ENCODE data around the gene RNF4.

RNF4 gene

GRCh38 chr4:2551118-2551517 lies 82.2 kb downstream of the RNF4 start:
- no peaks in the 10 kb centered on the region for H3F3A ChIP-seq (ENCODE audit: insufficient read depth, low read length)
- peaks cover 97% of the 10 kb centered on the region for H3K79me2 ChIP-seq (ENCODE audit: low read length)
- H3K4me3 ChIP-seq (ENCODE audit: low read length): no peak overlapping the region
- no peaks in the 10 kb centered on the region for H3K9me2 ChIP-seq (replicated peaks; ENCODE audit: insufficient read depth, low read length)
- H3K9ac ChIP-seq (ENCODE audit: low read length): no peak overlapping the region
- H2AFZ ChIP-seq (ENCODE audit: low read length): no peak overlapping the region
- H3K36me3 ChIP-seq (replicated peaks; ENCODE audit: insufficient read depth, low read length): no peaks in the 10 kb centered on the region
- no peak overlapping the region for H3K4me2 ChIP-seq (ENCODE audit: low read depth, low read length)
- H3K27me3 ChIP-seq (replicated peaks; ENCODE audit: insufficient read depth, low read length): no peaks in the 10 kb centered on the region
- no peak overlapping the region for H3K27ac ChIP-seq (ENCODE audit: low read length)
- peaks cover 3% of the 10 kb centered on the region; the same call in 1 of the 2 replicates for H4K20me1 ChIP-seq (ENCODE audit: insufficient read depth, low read length)
- TF ChIP-seq CTCF (IDR thresholded peaks at IDR 0.05; ENCODE audit: low read length) (no peak), EZH2 (optimal IDR thresholded peaks at IDR 0.05; ENCODE audit: low read depth, low read length) (no peak), EZH2phosphoT487 (IDR thresholded peaks at IDR 0.05; ENCODE audit: low read length) (no peak)
- no peak for DNase-seq
- no peaks in the 10 kb centered on the region for H3K4me1 ChIP-seq (ENCODE audit: low read length)
- H3K9me3 ChIP-seq (replicated peaks; ENCODE audit: insufficient read depth, low read length): no peaks in the 10 kb centered on the region

GRCh38 chr4:2552806-2553205 lies 83.9 kb downstream of the RNF4 start:
- H3K4me1 ChIP-seq (ENCODE audit: low read length): no peaks in the 10 kb centered on the region
- no peak overlapping the region for H3K4me2 ChIP-seq (ENCODE audit: low read depth, low read length)
- no peak overlapping the region for H3K9ac ChIP-seq (ENCODE audit: low read length)
- H3F3A ChIP-seq (ENCODE audit: insufficient read depth, low read length): no peaks in the 10 kb centered on the region
- no peak for DNase-seq
- H3K4me3 ChIP-seq (ENCODE audit: low read length): no peak overlapping the region
- no peaks in the 10 kb centered on the region for H3K9me2 ChIP-seq (replicated peaks; ENCODE audit: insufficient read depth, low read length)
- peaks cover 97% of the 10 kb centered on the region for H3K79me2 ChIP-seq (ENCODE audit: low read length)
- no peak overlapping the region for H3K27ac ChIP-seq (ENCODE audit: low read length)
- no peak overlapping the region for H2AFZ ChIP-seq (ENCODE audit: low read length)
- H3K27me3 ChIP-seq (replicated peaks; ENCODE audit: insufficient read depth, low read length): no peaks in the 10 kb centered on the region
- H3K9me3 ChIP-seq (replicated peaks; ENCODE audit: insufficient read depth, low read length): no peaks in the 10 kb centered on the region
- TF ChIP-seq EZH2 (optimal IDR thresholded peaks at IDR 0.05; ENCODE audit: low read depth, low read length): no peak
- TF ChIP-seq EZH2phosphoT487 (IDR thresholded peaks at IDR 0.05; ENCODE audit: low read length): no peak
- no peak for TF ChIP-seq CTCF (IDR thresholded peaks at IDR 0.05; ENCODE audit: low read length)
- H4K20me1 ChIP-seq (ENCODE audit: insufficient read depth, low read length): peaks cover 3% of the 10 kb centered on the region; the same call in 1 of the 2 replicates
- H3K36me3 ChIP-seq (replicated peaks; ENCODE audit: insufficient read depth, low read length): no peaks in the 10 kb centered on the region

- H3K4me3 ChIP-seq (ENCODE audit: low read length): no peak overlapping the region
- H3K36me3 ChIP-seq (replicated peaks; ENCODE audit: insufficient read depth, low read length): no peaks in the 10 kb centered on the region
- no peak overlapping the region for H2AFZ ChIP-seq (ENCODE audit: low read length)
- no peak overlapping the region for H3K27ac ChIP-seq (ENCODE audit: low read length)
- no peaks in the 10 kb centered on the region for H3F3A ChIP-seq (ENCODE audit: insufficient read depth, low read length)
- no peaks in the 10 kb centered on the region; the same call in 1 of the 2 replicates for H4K20me1 ChIP-seq (ENCODE audit: insufficient read depth, low read length)
- H3K4me2 ChIP-seq (ENCODE audit: low read depth, low read length): no peak overlapping the region
- H3K9me2 ChIP-seq (replicated peaks; ENCODE audit: insufficient read depth, low read length): no peaks in the 10 kb centered on the region
- H3K79me2 ChIP-seq (ENCODE audit: low read length): peaks cover 96% of the 10 kb centered on the region
- H3K27me3 ChIP-seq (replicated peaks; ENCODE audit: insufficient read depth, low read length): no peaks in the 10 kb centered on the region
- DNase-seq: no peak
- no peaks in the 10 kb centered on the region for H3K9me3 ChIP-seq (replicated peaks; ENCODE audit: insufficient read depth, low read length)
- H3K9ac ChIP-seq (ENCODE audit: low read length): no peak overlapping the region
- H3K4me1 ChIP-seq (ENCODE audit: low read length): no peaks in the 10 kb centered on the region
- TF ChIP-seq EZH2phosphoT487 (IDR thresholded peaks at IDR 0.05; ENCODE audit: low read length): no peak
- no peak for TF ChIP-seq EZH2 (optimal IDR thresholded peaks at IDR 0.05; ENCODE audit: low read depth, low read length)
- no peak for TF ChIP-seq CTCF (IDR thresholded peaks at IDR 0.05; ENCODE audit: low read length)
Measured at GRCh38 chr4:2558301-2558700, 89.4 kb downstream of the RNF4 start.
